Ureter (tissue), 1 donor: Measurements from ENCODE around the gene MMP12. TPM values are rescaled to one million over a fixed set of nuclear protein-coding genes. Genes with fewer than 3 reads are reported as not detected.
A peak's percentile ranks its signal among the peaks of the same experiment; 100 is the strongest.
"Not testable (repeated sequence)": the region's sequence is repeated elsewhere in the genome, so short reads cannot be mapped to it uniquely, and the experiment has no call there.

Experiments used
- DNase-seq: peaks from one replicate; pipeline ENCODE4 v3.0.0-alpha.2; 2020; ENCODE audit warnings: low spot score
- total RNA-seq: library from RNA; stranded (reverse); gene quantifications from one replicate; pipeline ENCODE4 v1.2.4, GENCODE V29; 2023
- donor health status: DM: yes; HTN: yes; CAD: no.

MMP12 gene
- total RNA-seq: not detected

DNA sequence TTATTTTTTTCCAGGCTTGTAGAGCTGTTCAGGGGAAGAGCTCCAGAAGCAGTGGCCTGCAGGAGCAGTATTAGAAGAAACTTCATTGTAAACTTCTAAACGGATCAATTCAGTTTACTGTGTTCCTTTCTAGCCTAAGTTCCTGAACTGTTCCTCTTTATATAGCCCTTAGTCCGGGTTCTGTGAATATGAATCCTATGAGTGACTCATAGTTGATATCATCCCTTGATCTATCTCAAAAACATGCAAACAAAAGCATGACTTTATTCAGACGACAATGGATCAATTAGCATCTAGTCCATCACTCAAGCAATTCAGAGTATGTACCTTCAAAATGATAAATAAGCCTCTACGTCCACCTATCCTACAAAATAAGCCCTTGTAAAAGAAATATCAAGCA lies at the start of gene MMP12:
MMP12 (minus strand) TSS at position 131 of the 400 bp plus-strand sequence; CDS start at position 86, 45 bp downstream.
- DNase-seq: no peak

DNA sequence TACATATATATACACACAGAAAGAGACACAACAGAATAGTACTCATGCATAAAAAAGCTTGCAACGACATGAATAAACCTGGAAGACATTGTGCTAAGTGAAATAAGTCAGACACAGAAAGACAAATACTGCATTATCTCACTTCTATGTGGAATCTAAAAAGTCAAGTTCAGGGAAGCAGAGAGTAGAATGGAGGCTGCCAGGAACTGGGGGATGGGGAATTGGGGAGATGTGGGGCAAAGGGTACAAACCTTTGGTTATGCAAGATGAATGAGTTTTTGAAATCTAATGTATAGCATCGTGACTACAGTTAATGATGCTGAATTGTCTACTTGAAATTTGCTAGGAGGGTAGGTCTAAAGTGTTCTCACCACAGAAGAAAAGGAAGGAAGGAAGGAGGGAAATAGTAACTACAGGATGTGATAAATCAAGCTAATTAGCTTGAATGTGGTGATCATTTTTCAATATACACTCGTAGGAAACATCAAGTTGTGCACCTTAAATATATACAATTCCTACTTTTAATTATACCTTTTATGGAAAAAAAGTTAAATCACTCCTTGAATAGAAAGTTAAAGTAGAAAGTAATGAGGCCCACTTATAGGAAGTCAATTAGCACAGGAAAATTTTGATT lies 46.9 kb upstream of the MMP12 start:
- no peak for DNase-seq

DNA sequence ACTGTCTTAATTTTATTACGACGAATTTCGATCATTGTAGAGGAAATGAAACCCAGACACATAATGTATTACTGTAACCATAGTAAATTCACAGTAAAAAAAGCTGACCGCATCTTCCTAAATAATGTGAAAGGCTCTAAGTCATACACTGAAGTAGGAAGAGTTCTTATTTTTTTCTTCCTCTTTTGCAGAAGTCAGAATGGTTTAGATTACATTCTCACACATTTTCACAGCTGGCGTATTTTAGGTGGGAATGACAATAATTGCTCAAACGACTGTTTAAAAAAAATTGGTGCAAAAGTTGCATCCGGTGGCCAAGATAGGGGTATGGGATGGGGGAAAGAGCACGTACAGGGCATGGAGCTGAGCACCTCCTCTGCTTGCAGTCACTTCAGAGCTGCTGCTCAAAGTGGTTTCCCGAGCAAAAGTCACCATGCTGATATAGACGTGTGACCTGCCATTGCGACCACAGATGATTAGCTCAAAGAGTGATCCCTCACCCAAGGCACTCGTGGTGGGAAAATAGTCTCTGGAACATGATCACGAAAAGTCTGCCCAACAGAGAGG lies 45.4 kb upstream of the MMP12 start:
- no peak for DNase-seq

DNA sequence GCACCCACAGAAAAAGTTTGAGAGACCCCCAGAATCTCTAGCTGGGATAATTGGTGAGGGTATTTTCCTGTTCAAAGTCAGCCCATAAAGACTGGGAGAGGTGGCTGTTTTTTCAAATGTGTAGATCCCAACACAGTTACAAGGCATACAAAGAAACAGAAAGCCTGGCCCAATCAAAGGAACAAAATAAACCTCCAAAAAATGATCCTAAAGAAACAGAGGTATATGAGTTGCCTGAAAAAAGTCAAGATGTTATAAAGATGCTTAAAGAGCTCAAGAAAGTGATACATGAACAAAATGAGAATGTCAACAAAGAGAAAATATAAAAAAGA lies 40.2 kb upstream of the MMP12 start:
- no peak for DNase-seq

DNA sequence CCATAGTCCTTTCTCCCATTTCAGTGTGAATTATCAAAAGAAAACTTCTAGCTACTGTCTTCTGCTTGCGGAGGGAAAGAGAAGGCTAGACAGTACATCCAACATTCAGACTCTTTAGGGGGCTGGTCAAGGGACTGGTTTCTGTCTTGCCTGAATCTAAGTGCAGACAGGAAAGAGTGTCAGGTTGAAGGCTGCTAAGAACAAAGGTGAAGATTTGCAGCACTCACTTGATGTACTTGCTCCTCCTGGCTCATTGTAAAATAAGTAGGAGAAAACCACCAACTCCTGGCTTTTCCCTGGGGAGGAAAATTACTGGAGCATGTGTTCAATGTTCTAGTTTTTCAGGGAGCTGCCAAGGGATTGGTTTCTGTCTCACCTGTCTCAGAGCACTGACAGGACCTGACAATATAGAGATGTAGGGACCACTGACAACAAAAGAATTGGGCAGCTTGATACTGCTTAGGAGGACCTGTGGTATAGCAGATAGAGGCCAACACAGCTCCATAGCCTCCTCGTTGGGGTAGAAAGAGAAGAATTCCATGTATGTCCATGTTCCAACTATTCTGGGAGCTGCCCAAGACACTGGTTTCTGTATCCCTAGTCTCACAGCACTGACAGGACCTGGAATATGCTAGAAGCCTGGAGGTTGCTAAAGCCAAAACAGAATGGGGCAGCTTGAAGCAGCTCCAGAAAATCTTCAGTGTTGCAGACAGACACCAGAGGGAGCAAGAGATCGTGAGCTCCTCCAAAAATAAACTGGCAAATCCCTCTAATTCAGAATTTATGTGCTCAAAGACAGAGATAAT lies 39.7 kb upstream of the MMP12 start:
- no peak for DNase-seq

DNA sequence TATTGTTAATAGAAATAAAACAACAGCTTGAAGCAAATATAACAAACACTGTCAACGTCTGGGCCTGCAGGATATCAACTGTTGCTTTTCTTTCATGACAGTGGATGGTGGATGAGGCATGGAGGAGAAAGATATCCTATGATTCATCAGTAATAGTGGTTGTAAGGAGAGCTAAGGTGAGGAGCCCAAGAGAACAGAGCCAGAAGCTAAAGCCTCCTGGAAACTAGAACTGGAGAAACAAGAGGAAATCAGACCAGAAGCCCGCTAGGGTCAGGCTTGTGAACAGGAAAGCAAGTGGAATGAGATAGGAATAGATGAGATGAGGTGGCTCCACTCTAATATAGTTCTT lies 37.7 kb upstream of the MMP12 start:
- no peak for DNase-seq

DNA sequence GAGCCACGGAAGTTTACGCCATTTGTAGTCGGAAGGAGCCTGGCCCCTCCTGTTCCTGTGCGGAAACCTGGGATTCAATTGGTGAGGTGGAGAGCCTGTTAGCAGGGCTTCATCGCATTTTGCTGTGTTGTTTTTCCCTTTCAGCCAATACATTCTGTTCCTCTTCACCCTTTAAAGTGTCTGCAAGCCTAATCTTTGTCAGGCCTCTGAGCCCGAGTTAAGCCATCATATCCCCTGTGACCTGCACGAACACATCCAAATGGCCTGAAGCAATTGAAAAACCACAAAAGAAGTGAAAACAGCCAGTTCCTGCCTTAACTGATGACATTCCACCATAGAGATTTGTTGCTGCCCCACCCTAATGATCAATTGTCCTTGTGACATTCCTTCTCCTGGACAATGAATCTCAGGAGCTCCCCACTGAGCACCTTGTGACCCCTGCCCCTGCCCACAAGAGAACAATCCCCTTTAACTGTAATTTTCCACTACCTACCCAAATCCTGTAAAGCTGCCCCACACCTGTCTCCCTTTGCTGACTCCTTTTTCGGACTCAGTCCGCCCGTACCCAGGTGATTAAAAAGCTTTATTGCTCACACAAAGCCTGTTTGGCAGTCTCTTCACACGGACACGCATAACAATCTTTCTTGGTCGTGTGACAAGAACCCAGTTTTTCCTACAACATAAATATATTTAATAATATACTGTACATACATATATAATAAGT lies 37.1 kb upstream of the MMP12 start:
- no peak for DNase-seq

DNA sequence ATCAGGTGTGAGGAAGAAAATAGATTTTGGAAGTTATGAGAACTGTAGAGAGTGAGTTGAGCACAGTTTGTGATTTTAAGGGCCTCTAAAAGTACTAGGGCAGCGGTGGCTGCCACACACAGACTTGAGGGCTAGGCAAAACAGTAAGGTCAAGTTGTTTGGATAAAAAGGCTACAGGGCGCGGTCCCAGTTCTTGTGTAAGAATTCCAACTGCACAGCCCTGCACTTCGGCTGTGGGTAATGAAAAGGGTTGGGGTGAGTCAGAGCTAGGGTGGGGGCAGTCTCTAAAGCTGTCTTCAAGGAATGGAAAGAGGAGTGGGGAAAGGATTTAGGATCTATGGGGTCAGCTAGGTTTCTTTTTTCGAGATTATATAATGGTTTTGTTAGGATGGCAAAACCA lies 31.1 kb upstream of the MMP12 start:
- DNase-seq: not testable (repeated sequence)

DNA sequence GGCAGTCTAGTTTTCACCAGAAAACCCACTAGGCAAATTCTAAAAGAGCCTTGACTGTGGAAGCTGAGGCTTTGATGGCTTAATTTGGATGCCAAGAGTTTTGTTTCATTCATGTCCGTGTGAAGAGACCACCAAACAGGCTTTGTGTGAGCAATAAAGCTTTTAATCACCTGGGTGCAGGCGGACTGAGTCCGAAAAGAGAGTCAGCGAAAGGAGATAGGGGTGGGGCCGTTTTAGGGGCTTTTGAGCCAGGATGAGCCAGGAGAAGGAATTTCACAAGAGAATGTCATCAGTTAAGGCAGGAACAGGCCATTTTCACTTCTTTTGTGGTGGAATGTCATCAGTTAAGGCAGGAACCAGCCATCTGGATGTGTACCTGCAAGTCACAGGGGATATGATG lies 29.1 kb upstream of the MMP12 start:
- not testable (repeated sequence) for DNase-seq

DNA sequence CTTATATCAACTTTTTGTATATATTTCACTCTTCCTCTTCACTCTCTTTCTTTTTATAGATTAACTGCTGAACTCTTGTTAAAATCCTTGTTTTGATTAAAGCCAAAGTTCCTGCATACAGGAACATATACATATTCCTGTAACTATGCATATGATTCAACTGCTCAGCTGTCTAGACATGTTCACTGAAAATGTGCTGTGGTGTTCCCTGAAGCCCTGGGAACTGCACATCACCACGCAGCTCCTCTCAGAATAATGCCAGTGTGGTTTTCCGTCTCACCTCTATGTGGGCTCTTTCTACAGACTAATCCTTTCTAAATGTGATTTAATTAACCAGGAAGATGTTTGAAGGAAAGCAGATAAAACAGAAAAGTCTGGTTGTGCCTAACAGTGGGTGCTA lies 25.6 kb upstream of the MMP12 start:
- DNase-seq: no peak

DNA sequence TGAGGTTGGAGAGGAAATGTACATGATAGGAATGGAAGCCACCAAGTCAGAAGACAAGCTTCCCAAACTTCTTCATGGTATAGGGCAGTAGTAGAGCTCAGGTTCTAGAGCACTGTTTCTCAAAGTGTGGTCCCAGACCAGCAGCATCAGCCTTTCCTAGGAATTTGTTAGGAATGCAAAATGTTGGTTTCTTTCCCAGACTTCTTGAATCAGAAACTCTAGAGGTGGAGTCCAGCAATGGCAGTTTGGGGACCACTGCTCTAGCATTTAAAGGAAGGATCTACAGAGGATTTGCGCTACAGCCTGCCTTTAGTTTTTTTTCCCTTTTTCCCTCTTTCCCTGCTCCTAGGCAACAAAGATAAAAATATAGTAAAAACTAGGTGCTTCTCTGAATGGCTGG lies 17.0 kb upstream of the MMP12 start:
- no peak for DNase-seq

DNA sequence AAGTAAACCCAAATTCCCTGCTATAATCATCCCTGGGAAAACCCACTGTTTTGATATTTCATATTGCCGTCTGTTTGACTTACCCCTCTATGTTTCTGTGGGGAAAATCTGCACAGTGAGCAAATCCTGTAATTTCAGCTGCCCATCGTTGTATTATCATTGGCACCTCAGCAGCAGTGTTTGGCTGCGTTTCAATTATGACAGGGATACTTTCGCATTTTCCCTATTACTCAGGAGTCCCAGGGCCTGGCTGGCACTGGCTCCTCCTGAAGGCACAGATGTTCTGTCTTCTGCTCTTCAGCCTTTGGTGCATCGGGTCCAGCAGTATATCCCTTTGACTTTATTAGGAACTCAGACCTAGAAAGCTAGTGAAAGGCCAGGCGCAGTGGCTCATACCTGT lies 12.2 kb upstream of the MMP12 start:
- peak; percentile 47 for DNase-seq

DNA sequence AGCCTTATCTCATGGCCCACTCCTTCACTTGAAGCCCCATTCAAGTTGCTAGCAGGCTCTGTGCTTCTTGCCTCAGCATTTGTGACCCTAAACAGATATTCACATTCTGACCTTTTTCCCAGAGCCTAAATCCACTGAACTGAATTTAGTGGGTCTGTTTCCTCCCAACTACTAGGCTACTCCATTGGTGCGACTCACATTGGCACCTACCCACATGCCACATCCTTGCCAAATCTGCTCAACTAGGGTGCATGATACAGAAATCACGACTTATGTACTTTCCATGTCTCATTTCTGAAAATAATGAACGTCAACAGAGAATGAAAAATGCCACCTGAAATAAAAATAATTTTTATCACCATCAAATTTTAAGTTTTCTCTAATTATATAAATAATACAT lies 8.4 kb upstream of the MMP12 start:
- DNase-seq: no peak

DNA sequence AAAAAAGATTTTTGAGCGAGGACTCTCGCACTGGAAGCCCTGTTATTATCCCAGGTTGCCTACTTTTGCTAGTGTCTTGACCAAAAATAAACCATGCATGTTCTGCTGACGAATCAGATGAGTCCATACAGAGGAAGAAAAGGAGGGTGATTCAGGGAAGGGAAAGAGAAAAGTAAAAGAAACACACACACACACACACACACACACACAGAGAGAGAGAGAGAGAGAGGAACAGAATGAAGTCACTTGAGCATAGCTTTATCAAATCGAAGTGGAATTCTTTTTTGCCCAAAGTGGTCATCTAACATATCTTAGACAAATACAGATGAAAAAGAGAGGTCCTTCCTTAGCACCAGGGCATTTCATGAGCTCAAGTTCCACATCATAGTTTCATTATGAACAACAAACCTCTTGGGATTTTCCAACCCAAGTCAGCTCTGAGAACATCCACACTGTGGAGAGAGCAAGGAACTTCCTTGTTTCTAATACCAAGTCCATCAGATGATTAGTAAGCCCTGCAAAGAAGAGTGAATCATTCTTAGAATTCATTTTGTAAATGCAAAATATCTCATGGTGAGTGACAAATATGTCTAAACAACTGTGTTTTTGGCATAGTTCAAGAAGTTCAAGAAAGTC lies 7.7 kb upstream of the MMP12 start:
- no peak for DNase-seq

DNA sequence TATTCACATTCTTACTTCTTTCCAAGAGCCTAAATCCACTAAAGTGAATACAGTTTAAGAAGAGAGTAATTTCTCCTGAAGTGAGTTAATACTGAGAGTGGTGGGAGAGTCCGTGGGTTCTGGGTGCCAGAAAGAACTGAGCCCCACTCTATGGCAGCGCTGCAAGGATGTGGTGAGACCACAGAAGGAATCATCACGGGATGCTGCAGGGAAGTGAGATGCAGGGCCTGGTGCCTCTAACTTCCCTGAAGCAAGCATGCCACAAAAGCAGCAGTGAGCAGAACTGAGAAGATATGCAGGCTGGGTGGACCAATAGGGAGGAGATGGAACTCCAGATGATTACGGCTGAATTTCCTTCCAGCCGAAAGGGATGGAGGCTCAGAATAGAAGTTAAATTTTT lies 5.0 kb upstream of the MMP12 start:
- DNase-seq: no peak

DNA sequence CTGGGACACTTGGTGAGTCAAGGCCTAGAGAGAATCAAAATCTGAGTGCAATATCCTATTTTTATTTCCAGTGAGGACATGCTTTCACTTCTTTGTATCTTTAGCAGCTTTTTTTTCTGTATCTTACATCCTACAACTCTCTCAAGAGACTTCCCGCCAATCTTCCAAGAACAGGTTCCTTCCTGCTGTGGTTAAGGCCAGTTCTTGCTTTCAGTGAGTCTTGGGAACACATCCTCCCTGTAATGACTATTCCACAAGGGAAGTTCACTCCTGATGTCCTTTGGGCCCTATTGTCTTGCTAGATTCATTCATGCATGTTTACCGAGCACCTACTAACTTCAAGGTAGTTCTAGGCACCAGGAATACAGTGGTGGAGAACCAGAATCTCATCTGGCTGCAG lies 3.8 kb upstream of the MMP12 start:
- DNase-seq: no peak

DNA sequence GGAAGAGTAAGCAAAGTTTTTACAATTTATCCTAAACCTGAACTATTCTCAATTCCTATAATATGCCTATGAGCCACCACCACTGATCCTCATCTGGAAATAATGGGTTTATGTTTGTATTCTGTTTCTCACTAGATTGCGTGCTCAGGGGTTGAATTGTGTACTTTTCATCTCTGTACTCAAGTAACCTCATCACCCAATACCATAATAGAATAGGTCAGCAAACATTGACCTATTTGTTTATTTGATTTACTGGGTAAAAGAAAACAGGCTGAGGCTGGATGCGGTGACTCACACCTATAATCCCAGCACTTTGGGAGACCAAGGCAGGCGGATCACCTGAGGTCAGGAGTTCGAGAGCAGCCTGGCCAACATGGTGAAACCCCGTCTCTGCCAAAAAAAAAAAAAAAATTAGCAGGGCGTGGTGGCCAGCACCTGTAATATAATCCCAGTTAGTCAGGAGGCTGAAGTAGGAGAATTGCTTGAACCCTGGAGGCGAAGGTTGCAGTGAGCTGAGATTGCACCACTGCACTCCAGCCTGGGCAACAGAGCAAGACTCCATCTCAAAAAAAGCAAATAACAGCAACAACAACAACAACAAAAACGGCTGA lies 5.3 kb downstream of the MMP12 start:
- DNase-seq: not testable (repeated sequence)

DNA sequence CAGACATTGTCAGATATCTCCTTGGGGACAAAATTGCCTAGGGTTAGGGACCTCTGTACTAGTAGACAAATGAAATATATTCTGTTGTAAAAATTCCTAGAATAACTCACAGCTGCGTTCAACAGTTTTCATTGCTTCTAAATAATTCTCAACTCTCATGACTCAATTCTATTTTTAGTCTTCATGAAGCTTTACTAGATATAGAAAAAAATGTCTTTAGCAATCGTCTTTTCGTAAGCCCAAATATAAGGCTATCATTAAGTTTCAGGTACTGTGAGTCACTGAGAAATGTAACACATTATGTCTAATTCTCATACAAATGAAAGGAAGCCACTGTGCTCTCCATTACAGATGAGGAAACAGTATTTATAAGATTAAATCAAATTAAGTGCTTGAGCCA lies 6.4 kb downstream of the MMP12 start:
- no peak for DNase-seq

DNA sequence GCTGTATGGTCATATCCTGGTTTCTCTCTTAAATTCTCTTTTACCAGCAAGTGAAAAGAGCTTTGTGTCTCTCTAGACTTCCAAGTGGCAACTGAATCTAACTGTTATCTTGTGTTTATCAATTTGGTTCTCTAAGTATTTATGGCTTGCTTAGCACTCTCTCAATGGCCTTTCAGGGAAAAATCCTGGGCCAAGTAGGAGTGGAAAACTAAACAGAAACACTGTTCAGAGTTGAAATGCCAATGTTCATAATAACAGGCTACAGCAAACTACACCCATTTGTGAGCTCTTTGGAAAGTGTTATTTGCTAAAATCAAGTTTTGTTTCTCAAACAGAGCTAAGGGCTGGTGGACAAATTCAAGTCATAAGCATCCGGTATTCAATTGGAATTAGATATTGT lies 10.1 kb downstream of the MMP12 start:
- no peak for DNase-seq

DNA sequence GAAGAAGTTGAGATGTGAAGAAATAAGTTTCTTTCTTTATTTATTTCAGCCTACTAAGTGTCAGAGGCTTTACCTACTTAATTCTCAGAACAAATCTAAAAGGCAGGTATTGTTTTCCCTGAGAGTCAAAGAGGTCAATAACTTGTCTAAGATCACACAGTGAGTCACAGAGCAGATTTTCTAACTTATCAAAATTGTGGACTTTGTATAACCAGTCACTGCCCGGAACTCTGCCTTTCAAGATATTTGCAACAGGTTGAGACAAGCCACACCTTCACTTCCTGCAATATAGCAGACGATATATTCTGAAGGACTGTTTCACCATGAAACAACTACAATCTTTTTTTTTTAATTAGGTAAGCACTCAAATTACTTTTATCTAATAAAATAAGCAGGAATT lies 20.8 kb downstream of the MMP12 start:
- peak; percentile 47 for DNase-seq

DNA sequence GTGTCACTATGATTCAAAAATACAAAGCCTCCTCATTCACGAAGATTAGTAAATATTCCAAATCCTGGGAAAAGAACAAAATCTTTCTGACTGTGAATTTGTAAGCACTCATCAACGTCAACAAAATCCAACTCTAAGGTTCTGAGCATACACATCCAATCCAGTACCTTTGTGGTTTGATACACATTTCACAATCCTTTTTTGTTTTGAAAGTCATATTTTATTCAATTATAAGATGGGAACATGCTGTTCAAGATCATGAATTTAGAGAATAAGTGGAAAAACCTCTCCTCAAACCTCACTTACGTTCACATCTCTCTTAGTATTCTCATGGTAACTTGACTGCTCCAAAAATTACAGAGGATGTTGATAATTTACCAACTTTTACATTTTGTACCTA lies 21.7 kb downstream of the MMP12 start:
- no peak for DNase-seq
